Rectal smooth muscle tissue (tissue), 1 donor: ENCODE data around the gene FOLR1.
"Not testable (repeated sequence)": the region's sequence is repeated elsewhere in the genome, so short reads cannot be mapped to it uniquely, and the experiment has no call there.

Experiments
- H3K27ac ChIP-seq: one replicate; pipeline ENCODE4 v1.7.0; 2013; ENCODE audit warnings: low read depth, low read length, inconsistent platforms
- H3K27me3 ChIP-seq: one replicate; pipeline ENCODE4 v1.7.0; 2013; ENCODE audit warnings: low read length; ENCODE audit not compliant: control insufficient read depth, insufficient read depth
- H3K36me3 ChIP-seq: one replicate; pipeline ENCODE4 v1.7.0; 2013; ENCODE audit warnings: low read length; ENCODE audit not compliant: control insufficient read depth, insufficient read depth
- H3K4me1 ChIP-seq: one replicate; pipeline ENCODE4 v1.7.0; 2013; ENCODE audit warnings: low read length; ENCODE audit not compliant: control insufficient read depth, insufficient read depth
- H3K4me3 ChIP-seq: one replicate; pipeline ENCODE4 v1.7.0; 2013; ENCODE audit warnings: low read length
- H3K9ac ChIP-seq: one replicate; pipeline ENCODE4 v1.7.0; 2013; ENCODE audit warnings: low read length

FOLR1 gene

GRCh38 chr11:72195518-72196270 lies 3.8 kb downstream of the FOLR1 start:
- Histone ChIP-seq H3K36me3 (no peaks in the 10 kb centered on the region), H3K9ac (no peak overlapping the region), H3K4me3 (no peak overlapping the region), H3K4me1 (no peaks in the 10 kb centered on the region), H3K27ac (no peak overlapping the region), H3K27me3 (no peaks in the 10 kb centered on the region)

DNA sequence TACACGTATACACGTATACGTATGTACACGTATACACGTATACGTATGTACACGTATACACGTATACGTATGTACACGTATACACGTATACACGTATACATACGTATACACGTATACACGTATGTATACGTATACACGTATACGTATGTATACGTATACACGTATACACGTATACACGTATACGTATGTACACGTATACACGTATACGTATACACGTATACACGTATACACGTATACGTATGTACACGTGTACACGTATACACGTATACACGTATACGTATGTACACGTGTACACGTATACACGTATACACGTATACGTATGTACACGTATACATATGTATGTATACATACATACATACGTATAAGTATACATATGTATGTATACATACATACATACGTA lies 9.5 kb downstream of the FOLR1 start:
- not testable (repeated sequence) for H3K9ac ChIP-seq

DNA sequence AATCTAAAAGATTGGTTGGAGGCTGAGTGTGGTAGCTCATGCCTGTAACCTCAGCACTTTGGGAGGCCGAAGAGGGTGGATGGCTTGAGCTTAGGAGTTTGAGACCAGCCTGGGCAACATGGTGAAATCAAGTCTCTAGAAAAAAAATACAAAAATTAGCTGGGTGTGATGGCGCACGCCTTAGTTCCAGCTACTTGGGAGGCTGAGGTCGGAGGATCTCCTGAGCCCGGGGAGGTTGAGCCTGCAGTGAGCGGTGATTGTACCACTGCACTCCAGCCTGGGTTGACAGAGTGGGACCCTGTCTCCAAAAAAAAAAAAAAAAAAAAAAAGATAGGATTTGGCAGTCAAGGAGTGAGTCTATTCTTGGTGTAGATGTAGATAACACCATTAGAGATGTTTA lies 10.6 kb downstream of the FOLR1 start:
- H3K27ac ChIP-seq = no peak overlapping the region
- no peak overlapping the region for H3K4me3 ChIP-seq
- no peaks in the 10 kb centered on the region for H3K27me3 ChIP-seq
- H3K4me1 ChIP-seq = no peaks in the 10 kb centered on the region
- H3K9ac ChIP-seq = no peak overlapping the region
- no peaks in the 10 kb centered on the region for H3K36me3 ChIP-seq

More for the DNA sequence above, 9.5 kb downstream of the FOLR1 start:
- not testable (repeated sequence) for H3K4me3 ChIP-seq, H3K27me3 ChIP-seq, H3K4me1 ChIP-seq, H3K27ac ChIP-seq, H3K36me3 ChIP-seq

DNA sequence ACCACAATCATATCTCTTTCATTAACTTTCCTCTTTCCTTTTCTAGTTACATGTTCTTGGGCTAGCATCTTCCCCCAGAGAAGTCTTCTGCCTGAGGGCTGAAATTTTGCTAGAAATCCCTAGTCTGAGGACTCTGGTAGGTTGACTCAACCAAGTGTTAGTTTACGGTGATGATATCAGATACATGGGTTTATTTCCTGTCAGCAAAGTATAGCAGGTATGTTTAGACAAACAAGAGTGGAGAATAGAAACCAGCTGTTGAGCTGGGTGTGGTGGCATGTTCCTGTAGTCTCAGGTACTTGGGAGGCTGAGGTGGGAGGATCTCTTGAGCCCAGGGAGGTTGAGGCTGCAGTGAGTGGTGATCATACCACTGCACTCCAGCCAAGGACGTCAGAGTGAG lies 11.2 kb downstream of the FOLR1 start:
- Histone ChIP-seq H3K4me1 (no peaks in the 10 kb centered on the region), H3K27me3 (no peaks in the 10 kb centered on the region), H3K36me3 (no peaks in the 10 kb centered on the region), H3K4me3 (no peak overlapping the region), H3K9ac (no peak overlapping the region), H3K27ac (no peak overlapping the region)

- H3K27ac ChIP-seq = no peak overlapping the region
- H3K36me3 ChIP-seq = no peaks in the 10 kb centered on the region
- no peak overlapping the region for H3K4me3 ChIP-seq
- no peak overlapping the region for H3K9ac ChIP-seq
- H3K27me3 ChIP-seq = no peaks in the 10 kb centered on the region
- H3K4me1 ChIP-seq = no peaks in the 10 kb centered on the region
Measured at GRCh38 chr11:72204886-72205285, 12.9 kb downstream of the FOLR1 start.

DNA sequence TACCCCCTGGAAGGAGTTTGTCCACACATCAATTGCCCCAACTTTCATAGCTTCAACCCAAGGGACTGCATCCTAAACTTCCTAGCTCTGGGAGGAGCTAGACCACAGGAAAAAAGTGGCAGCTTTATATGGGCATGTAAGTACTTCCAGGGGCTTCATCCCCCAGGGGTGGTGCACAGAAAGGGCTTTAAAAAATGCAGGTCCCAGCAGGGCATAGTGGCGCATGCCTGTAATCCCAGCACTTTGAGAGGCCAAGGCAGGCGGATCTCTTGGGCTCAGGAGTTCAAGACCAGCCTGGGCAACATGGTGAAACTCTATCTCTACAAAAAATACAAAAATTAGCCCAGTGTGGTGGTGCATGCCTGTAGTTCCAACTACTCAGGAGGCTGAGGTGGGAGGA lies 14.9 kb downstream of the FOLR1 start:
- H3K4me1 ChIP-seq, H3K4me3 ChIP-seq, H3K27ac ChIP-seq, H3K9ac ChIP-seq, H3K36me3 ChIP-seq, H3K27me3 ChIP-seq: not testable (repeated sequence)

DNA sequence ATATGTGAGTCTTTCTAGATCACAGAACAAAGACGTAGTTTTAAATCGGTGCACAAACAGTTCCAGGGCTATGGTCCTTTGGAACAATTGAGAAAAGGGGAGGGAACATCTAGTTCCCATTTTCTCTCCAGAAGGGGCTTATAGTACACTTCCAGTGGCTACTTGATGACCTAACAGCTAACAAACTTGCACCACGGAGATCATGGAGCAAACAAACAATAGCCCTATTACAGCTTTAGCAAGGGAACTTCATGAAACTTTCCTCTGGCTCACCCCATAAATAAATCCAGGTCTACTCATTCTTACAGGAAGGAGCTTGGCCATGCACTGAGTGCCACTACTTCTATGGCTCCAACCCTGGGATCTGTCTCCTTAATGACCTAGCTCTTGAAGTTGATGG lies 16.3 kb downstream of the FOLR1 start:
- no peak overlapping the region for H3K9ac ChIP-seq
- no peak overlapping the region for H3K27ac ChIP-seq
- H3K4me3 ChIP-seq = no peak overlapping the region
- no peaks in the 10 kb centered on the region for H3K36me3 ChIP-seq
- H3K4me1 ChIP-seq = no peaks in the 10 kb centered on the region
- no peaks in the 10 kb centered on the region for H3K27me3 ChIP-seq

DNA sequence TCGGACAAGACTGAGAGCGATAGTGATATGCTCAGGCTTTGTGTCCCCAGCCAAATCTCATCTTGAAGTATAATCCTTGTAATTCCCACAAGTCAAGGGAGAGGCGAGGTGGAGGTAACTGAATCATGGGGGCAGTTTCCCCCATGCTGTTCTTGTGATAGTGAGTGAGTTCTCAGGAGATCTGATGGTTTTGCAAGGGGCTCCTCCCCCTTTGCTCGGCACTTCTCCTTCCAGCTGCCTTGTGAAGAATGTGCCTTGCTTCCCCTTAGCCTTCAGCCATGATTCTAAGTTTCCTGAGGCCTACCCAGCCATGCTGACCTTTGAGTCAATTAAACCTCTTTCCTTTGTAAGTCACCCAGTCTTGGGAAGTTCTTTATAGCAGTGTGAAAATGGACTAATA lies 17.2 kb downstream of the FOLR1 start:
- no peak overlapping the region for H3K9ac ChIP-seq
- H3K36me3 ChIP-seq = no peaks in the 10 kb centered on the region
- H3K4me1 ChIP-seq = no peaks in the 10 kb centered on the region
- H3K4me3 ChIP-seq = no peak overlapping the region
- no peak overlapping the region for H3K27ac ChIP-seq
- H3K27me3 ChIP-seq = no peaks in the 10 kb centered on the region

DNA sequence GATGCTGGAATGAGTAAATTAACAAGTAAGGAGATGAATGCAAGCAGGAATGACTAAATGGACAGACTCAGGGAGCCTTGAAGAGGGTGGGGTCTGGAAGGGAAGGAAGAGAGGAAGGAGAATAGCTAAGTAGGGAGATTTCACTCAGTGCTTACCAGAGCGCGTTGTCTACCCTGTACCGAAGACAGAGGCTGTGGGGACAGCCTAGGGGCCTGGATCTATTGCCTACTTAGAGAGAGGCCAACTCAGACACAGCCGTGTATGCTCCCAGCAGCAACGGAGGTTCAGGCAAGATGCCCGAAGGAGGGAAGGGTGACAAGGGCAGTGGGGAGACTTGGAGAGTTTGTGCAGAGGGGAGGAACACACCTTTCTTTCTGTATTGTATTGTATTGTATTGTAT lies 24.7 kb downstream of the FOLR1 start, which contains the start of gene FOLR2:
Gene FOLR2 (plus strand): TSS at position 157 of the 400 bp plus-strand sequence. CDS start 1,791 bp downstream, outside the sequence.
- no peaks in the 10 kb centered on the region for H3K27me3 ChIP-seq
- H3K36me3 ChIP-seq = no peaks in the 10 kb centered on the region
- H3K4me1 ChIP-seq = no peaks in the 10 kb centered on the region
- no peak within 1 kb of the TSS for H3K27ac ChIP-seq
- H3K9ac ChIP-seq = no peak within 1 kb of the TSS
- no peak within 1 kb of the TSS for H3K4me3 ChIP-seq

DNA sequence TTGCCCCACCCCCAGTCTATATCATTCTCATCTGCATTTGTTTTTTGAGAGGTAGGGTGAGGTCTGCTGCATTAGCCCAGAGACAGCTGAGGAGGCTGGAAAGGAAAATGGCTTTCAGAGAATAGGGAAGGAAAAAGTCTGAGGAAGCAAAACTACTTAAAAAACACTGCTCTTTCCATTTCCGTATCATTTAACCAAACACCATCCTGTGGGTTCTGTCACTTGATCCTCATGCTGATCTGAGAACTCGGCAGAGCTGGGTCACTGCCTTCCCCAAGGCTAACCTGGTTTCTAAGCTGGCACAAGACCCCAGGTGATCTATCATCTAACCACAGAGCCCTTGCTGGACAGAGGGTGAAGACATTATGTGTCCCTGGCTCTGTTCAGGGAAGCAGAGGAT lies 25.9 kb downstream of the FOLR1 start:
- H3K4me3 ChIP-seq = no peak overlapping the region
- H3K9ac ChIP-seq = no peak overlapping the region
- H3K36me3 ChIP-seq = no peaks in the 10 kb centered on the region
- H3K27me3 ChIP-seq = no peaks in the 10 kb centered on the region
- H3K27ac ChIP-seq = no peak overlapping the region
- peaks cover 8% of the 10 kb centered on the region for H3K4me1 ChIP-seq

- peaks cover 8% of the 10 kb centered on the region for H3K4me1 ChIP-seq
- no peaks in the 10 kb centered on the region for H3K27me3 ChIP-seq
- no peak overlapping the region for H3K9ac ChIP-seq
- H3K36me3 ChIP-seq = no peaks in the 10 kb centered on the region
- no peak overlapping the region for H3K27ac ChIP-seq
- no peak overlapping the region for H3K4me3 ChIP-seq
Measured at GRCh38 chr11:72218251-72218745, 26.4 kb downstream of the FOLR1 start.

GRCh38 chr11:72220696-72221363 lies 28.9 kb downstream of the FOLR1 start:
- Histone ChIP-seq H3K4me1 (peaks cover 13% of the 10 kb centered on the region), H3K9ac (no peak overlapping the region), H3K4me3 (no peak overlapping the region), H3K36me3 (no peaks in the 10 kb centered on the region), H3K27me3 (no peaks in the 10 kb centered on the region), H3K27ac (no peak overlapping the region)
